ENCODE results near the gene CECR2. TPM values are rescaled to one million over a fixed set of nuclear protein-coding genes. Genes with fewer than 3 reads are reported as not detected.

Gene CECR2
- total and polyA plus RNA-seq, 9 donors = 0.87 to 6.7 (median 1.4) TPM

- no peak for DNase-seq
- 91 to 93% (median 91%) methylated on average over 21 to 23 of the region's 23 CpGs for WGBS, 3 donors
- H3K27me3 ChIP-seq = no peaks in the 10 kb centered on the region
- no peak overlapping the region for H3K27ac ChIP-seq
- H3K9me3 ChIP-seq = no peaks in the 10 kb centered on the region
- TF ChIP-seq EP300 (IDR thresholded peaks at IDR 0.05) = no peak
- no peak for TF ChIP-seq POLR2A (IDR thresholded peaks at IDR 0.05)
- TF ChIP-seq, protein P1, sequence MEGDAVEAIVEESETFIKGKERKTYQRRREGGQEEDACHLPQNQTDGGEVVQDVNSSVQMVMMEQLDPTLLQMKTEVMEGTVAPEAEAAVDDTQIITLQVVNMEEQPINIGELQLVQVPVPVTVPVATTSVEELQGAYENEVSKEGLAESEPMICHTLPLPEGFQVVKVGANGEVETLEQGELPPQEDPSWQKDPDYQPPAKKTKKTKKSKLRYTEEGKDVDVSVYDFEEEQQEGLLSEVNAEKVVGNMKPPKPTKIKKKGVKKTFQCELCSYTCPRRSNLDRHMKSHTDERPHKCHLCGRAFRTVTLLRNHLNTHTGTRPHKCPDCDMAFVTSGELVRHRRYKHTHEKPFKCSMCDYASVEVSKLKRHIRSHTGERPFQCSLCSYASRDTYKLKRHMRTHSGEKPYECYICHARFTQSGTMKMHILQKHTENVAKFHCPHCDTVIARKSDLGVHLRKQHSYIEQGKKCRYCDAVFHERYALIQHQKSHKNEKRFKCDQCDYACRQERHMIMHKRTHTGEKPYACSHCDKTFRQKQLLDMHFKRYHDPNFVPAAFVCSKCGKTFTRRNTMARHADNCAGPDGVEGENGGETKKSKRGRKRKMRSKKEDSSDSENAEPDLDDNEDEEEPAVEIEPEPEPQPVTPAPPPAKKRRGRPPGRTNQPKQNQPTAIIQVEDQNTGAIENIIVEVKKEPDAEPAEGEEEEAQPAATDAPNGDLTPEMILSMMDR (IDR thresholded peaks at IDR 0.05) = no peak
- H3K4me3 ChIP-seq = no peak overlapping the region
- intact Hi-C loops (cut with DNase I) = no loop called here
- no peaks in the 10 kb centered on the region for H3K36me3 ChIP-seq
- no peaks in the 10 kb centered on the region for H3K4me1 ChIP-seq (ENCODE audit: insufficient read depth)
Observed at GRCh38 chr22:17548010-17548755, 178.9 kb downstream of the CECR2 start.

GRCh38 chr22:17548756-17549035 is 179.4 kb downstream of the CECR2 start:
- DNase-seq = no peak
- 93 to 98% (median 98%) methylated on average over 5 of the region's 5 CpGs for whole genome bisulfite sequencing, 3 donors
- TF ChIP-seq, protein P1 (IDR thresholded peaks at IDR 0.05) = no peak
- TF ChIP-seq POLR2A (IDR thresholded peaks at IDR 0.05) (no peak), EP300 (IDR thresholded peaks at IDR 0.05) (no peak)

DNA sequence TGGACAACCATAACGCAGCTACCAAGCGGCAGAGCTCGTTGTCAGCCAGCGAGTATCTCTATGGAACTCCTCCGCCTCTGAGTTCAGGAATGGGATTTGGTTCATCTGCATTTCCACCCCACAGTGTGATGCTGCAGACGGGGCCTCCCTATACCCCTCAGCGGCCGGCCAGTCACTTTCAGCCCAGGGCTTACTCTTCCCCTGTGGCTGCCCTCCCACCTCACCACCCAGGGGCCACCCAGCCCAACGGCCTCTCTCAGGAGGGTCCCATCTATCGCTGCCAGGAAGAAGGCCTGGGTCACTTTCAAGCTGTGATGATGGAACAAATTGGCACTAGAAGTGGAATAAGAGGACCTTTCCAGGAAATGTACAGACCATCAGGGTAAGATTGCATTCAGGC is 179.9 kb downstream of the CECR2 start:
- no peak for DNase-seq
- intact Hi-C loops (cut with DNase I) = no loop called here
- Histone ChIP-seq H3K27me3 (no peaks in the 10 kb centered on the region), H3K27ac (no peak overlapping the region), H3K4me3 (no peak overlapping the region), H3K36me3 (no peaks in the 10 kb centered on the region), H3K4me1 (ENCODE audit: insufficient read depth) (no peaks in the 10 kb centered on the region), H3K9me3 (no peaks in the 10 kb centered on the region)
- WGBS, 3 donors = 75 to 93% (median 86%) methylated on average over 10 of the region's 10 CpGs
- TF ChIP-seq EP300 (IDR thresholded peaks at IDR 0.05) (no peak), POLR2A (IDR thresholded peaks at IDR 0.05) (no peak)
- TF ChIP-seq, protein P1 (IDR thresholded peaks at IDR 0.05) = no peak

More at GRCh38 chr22:17548756-17549035, 179.4 kb downstream of the CECR2 start:
- Histone ChIP-seq H3K36me3 (no peaks in the 10 kb centered on the region), H3K4me3 (no peak overlapping the region), H3K4me1 (ENCODE audit: insufficient read depth) (no peaks in the 10 kb centered on the region), H3K27me3 (no peaks in the 10 kb centered on the region), H3K9me3 (no peaks in the 10 kb centered on the region), H3K27ac (no peak overlapping the region)
- intact Hi-C loops (cut with DNase I) = no loop called here

DNA sequence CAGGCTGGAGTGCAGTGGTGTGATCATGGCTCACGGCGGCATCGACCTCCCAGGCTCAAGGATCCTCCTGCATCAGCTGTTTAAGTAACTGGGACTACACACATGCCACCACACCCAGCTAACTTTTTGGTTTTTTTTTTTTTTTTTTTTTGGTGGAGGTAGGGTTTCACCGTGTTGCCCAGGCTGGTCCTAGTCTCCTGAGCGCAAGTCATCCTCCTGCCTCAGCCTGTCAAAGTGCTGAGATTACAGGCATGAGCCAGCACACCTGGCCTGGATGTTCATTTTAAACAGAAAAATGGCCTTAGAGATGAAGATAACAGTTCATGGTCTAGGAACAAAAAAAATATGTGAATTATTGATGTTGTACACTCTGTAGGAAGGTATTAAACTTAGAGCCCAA is 180.4 kb downstream of the CECR2 start:
- Histone ChIP-seq H3K27ac (no peak overlapping the region), H3K27me3 (no peaks in the 10 kb centered on the region), H3K4me1 (ENCODE audit: insufficient read depth) (no peaks in the 10 kb centered on the region), H3K36me3 (no peaks in the 10 kb centered on the region), H3K9me3 (no peaks in the 10 kb centered on the region), H3K4me3 (no peak overlapping the region)
- TF ChIP-seq, protein P1 (IDR thresholded peaks at IDR 0.05) = no peak
- TF ChIP-seq POLR2A (IDR thresholded peaks at IDR 0.05) = no peak
- no peak for TF ChIP-seq EP300 (IDR thresholded peaks at IDR 0.05)
- WGBS, 3 donors = 67 to 72% (median 71%) methylated on average over 5 of the region's 5 CpGs
- no peak for DNase-seq
- intact Hi-C loops (cut with DNase I) = loop anchor here in 1 of 4 donors (10.0 kb wide), 1 partner anchor 225 kb away; the partner anchor contains the start of gene BID
